Glomerular visceral epithelial cell (primary cell): Measurements from ENCODE around the gene TMEM9.
A peak's percentile ranks its signal among the peaks of the same experiment; 100 is the strongest.

Source experiments
- DNase-seq: peaks from one replicate; pipeline ENCODE4 v3.0.0-alpha.2; 2016; ENCODE audit errors: extremely low spot score

Gene TMEM9

DNA sequence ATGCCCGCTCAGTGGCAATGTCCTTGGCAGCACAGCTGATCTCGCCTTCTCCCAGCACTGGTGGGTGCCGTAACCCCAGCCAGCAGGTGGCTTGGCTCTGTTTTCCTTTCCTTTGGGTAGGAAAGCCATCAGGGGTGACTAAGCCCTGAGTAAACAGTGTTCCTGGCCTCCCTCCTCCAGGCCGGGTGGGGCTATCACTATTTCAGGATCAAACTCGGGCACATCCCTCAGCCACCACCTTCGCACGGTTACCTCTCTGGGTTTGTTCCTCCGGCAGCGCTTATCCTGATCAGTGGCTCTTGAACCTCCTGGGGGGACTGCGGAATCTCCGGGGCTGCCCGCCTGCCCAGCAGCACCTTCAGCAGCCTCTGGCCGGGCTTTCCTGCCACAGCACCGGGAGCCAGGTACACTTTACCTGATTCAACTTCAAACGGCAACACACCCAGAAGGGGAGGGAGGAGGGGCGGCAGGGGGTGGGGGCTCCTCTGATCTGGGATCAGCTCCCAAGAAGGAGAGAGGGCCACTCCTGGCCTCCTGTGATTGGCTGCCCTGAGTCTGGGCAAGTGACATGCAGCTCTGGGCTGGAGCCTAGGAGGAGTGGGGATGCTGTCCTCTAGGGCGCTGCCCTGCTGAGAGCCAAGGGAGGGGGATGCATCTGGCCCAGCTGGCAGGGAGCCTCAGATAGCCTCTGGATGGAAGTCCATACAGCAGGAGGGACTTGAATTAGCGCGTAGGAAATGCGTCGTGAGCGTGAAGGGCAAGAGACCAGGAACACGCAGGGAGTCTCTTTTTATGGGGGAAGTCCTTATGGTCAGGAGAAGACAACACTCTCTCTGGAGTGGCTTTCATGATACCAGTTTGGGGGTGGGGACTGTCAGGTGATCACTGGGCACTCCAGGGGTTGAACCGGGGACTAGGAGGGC is 27.2 kb downstream of the TMEM9 start, which contains the start of gene ASCL5:
ASCL5 (minus strand) TSS at position 353 of the 923 bp plus-strand sequence. CDS start 11,812 bp downstream, outside the sequence.
- DNase-seq, result peak; percentile 79

DNA sequence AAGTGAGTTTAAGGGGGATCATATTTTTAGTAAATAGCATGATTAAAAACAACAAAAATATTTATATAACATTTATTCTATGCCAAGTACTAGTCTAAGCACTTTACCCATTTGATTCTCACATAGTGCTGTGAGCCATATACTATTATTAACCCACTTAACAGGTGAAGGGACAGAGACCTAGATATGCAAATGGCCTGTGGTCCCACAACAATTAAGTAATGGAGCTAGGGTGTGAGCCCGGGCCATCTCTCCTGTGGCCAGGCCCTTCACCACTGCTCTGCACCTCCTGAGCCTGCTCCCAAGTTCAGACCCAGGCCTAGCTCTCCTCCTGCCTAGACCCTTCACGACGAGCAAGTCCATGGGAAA is 27.8 kb downstream of the TMEM9 start:
- no peak for DNase-seq

DNA sequence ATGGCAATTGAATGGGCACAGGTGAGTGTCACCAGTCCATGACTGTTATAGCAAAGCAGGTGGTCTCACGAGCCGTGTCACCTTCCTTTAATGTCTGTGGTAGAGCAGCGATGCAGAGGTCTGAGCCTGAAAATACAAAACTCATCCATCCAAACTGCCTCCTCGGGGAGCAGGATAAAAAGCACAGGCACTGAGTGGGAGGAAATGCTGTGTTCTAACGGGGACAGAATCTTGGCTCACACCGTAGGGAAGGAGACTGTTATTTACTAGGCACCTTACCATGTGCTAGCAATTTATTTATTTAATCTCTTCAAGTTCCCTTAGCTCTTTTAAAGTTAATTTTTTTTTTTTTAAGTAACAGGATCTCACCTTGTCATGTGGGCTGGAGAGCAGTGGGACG is 28.5 kb downstream of the TMEM9 start:
- DNase-seq, result no peak

DNA sequence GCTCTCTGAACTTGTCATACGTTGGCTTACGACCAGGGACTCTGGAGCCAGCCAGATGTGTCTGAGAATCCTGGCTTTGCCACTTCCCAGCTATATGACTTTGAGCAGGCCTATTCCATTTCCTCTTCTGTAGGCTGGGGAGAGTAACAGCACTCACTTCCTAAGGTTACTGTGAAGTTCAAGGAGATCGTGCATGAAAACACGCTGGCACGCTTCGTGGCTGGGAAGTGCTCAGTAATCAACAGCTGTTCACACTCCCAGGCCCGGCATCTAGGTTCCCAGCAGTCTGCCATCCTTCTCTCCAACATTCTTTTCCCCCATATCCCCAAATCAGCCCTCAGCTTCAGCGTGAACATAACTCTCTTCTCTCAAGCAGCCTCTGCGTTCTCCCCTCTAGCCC is 29.3 kb downstream of the TMEM9 start:
- no peak for DNase-seq

DNA sequence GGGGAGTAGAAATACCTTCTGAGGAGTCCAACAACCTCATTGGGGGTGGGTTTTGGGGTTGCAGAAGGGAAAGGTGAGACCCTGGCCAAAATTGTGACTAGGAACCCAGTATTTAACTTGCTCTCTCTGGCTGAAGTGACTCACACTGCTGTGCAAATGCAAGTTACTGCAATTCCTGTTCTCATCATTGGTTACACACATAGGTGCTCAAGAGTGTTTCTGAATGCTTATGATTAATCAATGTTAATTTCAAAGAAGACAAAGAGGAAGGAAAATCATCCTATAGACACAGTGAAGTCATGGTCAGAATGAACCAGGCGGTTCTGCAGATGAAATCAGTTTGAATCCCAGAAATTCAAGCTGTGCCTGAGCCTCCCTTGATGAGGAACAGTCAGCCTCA is 30.4 kb downstream of the TMEM9 start:
- DNase-seq, result no peak

DNA sequence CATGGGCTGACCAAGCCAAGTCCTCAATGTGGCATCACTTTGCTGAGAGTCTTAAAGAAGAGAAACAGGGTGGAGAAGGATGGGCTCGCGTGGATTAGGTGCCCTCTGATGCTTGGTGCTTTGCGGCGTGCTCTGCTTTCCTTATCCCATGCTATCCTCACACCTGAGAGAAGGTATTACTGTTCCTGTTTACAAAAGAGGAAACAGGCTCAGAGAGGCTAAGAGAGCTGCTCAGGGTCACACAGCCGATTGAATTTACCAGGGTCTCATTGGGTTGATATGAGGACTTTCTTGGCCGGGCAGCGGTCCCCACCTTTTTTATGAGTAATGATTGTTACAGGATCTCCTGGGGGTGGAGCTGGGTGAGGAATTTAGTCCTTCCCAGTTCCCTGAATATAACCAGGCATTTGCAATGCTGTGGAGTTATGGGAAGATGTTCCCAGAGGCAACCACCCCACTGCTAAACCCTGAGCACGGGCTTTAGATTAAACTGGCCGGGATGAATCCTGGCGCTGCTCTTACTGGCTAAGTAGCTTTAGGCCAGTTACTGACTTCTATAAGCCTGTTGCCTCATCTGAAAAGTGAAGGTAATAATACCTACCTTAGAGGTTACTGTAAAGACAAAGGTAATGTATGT is 31.8 kb downstream of the TMEM9 start:
- DNase-seq, result no peak

DNA sequence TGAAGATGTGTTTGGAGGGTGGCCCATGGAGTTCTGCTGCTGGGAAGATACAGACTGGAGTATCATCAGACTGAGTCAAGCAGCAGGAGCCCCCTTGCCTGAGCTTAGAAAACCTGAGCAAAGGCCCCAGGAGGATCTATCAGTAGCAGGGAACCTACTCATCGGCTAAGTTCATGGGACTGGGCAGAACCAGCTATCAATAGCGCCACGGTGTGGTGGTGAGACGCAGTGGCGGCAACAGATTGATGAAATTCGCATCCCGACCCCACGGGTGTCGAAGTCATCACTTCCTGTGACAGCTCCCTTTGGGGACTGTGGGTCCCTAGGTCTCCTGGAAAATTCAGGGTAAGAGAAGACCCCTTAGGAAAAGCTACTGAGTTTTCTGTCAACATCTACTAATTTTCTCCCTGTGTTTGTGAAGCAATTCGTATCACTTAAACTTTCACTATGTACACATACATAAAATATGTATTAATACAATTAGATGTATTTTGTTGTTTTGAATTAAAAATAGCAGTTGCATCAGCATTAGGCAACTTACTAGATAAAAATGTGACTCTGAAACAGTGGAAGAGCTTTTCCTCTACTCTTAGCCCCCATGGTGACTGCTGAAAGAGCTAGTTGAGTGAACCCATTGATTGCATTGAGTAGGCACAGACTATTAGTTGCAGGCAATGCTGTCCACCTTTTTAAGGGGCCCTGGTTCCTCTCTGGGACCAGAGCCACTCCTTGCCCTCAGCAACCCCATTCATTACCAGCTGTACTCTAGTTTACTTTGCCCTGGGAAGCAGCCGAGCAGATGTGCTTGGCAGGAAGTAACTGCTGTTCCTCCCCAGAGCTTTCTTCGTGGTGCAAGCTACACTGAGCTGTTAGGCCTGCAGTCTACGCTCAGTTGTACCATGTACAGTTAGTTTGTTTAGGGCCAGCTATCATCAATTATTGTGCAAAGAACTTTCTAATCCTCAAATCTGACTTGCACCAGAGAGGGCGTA is 34.8 kb downstream of the TMEM9 start:
- DNase-seq, result peak; percentile 38

DNA sequence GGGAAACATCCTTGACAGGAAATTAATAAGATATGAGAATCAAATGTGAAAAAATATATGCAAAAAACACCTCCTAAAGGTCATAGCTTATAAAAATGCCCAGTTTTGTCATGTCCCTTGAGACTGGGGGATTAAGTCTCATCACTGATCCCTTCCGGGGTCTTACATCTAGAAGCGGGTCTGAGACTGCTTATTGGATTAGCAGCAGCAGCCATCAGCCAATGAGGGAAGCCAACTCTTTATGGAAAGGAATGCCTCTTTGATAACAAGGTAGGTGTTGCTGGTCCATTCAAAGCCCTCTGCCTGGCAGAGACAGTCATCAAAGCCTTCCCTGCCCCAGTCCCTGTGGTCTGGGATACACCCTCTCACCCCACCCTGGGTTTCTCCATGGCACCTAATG is 38.2 kb downstream of the TMEM9 start:
- DNase-seq, result no peak

DNA sequence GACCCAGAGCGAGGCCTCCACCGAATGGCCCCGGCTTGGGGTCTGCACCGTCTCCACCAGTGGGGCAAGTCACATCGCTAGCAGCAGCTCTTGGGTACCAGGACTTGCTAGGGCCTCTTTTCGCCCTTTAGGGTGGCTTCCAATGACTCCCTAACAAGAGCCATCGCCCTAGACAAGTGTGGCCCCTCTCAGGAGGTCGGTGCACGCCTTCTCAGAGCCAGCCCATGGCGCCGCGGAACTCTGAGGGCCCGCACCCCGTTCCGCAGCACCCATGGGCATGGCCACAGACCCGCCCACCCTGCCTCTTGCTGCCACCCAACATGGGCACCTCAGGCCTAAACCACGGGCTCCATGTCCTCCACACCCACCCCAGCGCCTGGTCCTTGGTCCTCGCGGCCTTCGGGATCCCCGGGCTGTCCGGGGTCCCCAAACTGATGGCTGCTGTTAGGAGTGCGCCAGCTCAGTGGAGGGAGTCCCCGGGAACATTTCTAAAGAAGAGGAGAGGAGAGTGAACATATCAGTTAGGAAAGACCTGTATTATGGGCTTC is 38.8 kb downstream of the TMEM9 start:
- DNase-seq, result no peak

DNA sequence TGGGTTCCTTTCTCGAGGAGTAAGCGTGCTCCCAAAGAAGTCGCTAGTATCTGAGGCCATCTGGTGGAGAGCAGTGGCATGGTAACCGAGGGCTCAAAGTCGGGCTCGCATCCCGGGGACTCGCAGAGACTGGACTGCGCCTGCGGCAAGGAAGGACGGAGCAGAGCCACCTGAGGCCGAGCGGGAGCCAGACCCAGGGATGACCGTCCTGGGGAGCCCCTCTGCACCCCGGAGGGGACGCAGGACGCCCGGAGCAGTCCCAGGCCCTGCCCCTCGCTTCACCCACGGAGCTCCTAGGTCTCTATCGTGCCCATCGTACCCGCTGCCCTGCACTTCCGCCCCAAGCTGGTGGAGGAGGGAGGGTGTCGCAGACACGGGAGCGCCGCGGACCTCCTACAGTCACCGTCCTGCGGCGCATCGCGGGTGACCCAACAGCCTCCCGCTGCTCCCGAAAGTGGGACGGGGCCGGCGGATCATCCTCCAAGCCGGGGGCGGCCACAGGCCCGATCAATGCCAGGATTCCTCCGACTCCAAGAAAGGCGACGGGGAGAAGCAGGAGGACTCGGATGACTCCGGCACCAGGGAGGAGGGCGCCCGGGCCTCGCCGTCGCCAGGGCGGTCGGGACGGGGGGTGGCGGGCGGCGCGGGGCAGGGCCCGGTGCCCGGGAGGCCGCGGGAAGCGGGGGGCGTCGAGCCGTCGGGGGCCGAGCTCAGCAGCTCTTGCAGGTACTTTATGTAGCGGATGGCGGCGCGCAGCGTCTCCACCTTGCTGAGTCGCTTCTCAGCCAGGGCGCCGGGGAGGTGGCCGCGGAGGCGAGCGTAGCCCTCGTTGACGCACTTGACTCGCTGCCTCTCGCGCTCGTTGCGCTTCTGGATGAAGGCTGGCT is 39.8 kb downstream of the TMEM9 start:
- DNase-seq, result peak; percentile 94

DNA sequence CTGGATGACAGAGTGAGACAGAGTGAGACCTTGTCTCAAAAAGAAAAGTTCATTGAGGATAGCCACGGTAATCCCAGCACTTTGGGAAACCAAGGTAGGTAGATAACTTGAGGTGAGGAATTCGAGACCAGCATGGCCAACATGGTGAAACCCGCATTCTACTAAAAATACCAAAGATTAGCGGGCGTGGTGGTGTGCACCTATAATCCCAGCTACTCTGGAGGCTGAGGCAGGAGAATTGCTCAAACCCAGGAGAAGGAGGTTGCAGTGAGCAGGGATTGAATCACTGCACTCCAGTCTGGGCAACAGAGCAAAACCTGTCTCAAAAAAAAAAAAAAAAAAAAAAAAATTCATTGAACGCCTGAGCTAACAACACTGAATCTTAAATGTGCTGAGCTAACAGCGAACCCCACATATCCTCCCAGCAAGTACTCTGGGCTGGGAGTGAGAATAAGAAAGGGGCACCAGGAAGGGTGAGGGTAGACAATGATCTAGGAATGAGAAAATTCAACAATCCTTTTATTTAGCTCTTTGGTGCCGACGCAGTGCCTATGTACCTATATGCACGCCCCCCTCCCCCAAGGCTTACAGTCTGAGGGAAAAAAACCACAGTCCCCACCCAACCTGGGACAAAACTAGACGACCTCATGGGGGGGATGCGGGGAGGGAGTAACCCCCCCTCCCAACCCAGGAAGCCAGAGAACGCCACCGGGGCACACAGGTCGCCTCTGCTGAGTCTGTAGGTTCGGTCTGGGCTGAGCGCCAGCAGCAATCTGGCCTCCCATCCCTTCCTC is 40.6 kb downstream of the TMEM9 start:
- no peak for DNase-seq

DNA sequence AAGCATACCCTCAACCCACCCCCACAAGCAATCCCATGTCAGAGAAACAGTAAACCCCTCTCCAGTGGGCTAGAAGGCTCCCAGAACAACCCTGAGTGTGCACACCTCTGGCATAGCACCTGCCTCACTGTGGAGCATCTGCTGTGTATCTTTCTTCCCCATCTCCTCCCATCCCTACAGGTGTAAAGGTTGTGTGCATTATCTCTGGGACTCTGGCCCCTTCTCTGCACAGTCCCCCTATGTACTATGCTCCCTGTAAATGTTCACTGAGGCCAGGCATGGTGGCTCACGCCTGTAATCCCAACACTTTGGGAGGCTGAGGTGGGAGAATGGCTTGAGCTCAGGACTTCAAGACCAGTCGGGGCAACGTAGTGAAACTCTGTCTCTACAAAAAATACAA is 41.3 kb downstream of the TMEM9 start:
- no peak for DNase-seq

DNA sequence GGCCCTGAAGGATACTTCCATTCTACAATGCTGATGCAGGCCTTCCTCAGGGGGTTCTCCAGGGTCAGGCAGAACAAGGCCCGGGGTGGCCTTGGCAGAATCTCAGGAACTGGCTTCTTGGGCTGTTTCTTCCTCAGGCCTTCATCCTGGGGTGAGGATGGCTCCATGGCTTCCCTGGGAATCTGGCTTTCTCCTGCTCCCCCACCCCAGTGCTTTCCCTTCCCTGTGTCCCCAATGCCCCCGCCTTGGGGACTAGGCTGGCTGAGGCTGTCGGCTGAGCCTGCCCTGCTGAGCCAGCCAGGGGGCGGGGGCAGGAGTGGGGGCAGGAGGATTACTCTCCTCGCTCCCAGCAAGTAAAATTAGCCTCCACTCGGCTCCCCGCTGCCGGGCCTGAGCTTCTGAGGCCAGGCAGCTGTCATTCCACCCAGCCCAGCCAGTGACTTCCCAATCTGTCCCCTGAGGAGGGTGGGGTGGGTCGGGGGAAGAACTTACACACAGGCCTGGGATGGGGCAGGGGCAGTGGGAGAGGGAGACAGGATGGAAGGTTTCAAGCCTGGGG is 42.0 kb downstream of the TMEM9 start, which contains the start of gene CACNA1S:
CACNA1S (minus strand) TSS at position 254 of the 559 bp plus-strand sequence; CDS start at position 167, 87 bp downstream.
- no peak for DNase-seq

DNA sequence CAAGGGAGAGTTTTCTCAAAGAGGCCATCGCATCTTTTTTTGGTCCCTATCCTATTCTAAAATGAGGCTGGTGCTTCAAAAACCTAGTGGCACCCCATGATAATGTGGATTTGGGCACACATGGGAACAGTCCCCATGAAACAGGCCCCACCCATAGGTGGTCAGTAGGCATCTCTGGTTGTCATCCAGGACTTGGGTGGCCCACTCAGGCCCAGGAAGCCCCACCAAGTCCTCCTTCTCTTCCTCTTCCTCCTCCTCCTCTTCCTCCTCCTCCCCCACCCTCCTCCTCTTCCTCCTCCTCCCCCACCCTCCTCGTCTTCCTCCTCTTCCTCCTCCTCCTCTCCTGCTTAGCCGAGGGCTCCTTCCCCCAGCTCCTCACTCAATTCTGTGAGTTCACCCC is 42.6 kb downstream of the TMEM9 start:
- no peak for DNase-seq

DNA sequence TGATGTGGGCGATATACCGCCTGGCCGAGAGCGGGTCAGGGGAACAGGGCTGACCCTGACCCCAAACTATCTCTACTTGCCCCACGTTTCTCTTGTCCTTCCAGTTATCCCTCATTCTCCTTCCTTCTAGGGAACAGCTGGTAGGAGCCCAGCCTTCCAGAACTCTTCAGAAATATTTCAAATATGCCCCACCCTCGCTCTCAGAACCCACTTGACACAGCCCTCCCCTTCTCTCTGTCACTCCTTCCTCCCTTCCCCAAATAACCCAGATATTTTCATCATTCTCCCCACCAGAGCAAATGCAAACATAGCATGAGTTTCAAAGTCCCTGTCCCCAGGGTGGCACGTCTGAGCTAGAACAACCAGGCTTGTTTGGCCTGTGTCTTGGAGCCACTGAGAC is 43.1 kb downstream of the TMEM9 start:
- no peak for DNase-seq

DNA sequence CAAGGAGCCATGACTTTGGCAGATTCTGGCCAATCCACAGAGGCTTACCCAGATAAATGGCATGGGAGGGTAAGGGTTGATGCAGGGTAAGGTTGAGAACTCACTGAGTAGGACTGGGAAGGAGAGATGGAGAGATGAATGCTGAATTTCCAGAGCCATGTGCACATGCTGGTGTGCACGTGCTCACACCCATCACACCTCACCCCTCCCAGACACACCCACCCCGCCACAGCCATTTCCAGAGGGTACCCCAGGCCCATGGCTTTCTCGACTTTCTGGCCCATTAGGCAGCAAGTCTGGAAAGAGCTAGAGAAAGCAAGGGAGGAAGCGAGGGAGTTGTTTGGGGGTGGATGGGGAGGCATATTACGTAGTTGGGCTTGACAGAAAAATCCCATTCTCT is 43.7 kb downstream of the TMEM9 start:
- no peak for DNase-seq

DNA sequence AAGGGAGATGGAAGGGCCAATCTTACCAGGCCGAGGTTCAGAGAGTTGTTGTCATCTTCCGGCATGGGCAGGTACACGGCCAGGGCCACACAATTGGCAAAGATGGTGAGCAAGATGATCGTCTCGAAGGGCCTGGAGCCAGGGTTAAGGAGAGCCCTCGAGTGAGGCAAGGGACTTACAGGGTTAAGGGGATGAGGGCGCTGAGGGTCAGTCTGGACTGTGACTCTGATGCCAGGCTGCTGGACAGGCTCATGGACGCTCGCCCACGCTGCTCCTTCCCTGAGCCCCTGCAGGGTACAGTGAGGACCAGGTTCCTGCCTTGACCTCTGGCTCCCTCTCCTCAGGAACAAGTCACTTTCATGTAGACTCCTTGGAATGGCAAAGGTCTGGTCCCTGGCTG is 44.1 kb downstream of the TMEM9 start:
- no peak for DNase-seq

DNA sequence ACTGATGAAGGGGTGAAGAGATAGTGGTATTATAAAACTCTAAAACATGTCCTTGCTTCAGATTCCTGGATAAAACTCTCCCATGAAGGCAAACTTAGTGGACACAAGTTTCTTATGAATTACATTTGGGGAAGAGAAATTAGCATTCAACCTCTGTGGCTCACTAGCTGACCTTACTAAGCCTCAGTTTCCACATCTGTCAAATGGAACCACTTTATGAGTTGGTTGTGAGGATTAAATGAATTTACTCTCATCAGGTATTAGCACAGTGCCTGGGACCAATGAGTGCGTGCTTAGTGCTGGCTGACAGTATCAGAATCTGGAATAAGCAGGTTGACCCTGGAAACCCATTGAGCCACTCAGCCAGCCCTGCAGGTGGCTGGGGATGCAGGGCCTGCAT is 44.6 kb downstream of the TMEM9 start:
- no peak for DNase-seq

DNA sequence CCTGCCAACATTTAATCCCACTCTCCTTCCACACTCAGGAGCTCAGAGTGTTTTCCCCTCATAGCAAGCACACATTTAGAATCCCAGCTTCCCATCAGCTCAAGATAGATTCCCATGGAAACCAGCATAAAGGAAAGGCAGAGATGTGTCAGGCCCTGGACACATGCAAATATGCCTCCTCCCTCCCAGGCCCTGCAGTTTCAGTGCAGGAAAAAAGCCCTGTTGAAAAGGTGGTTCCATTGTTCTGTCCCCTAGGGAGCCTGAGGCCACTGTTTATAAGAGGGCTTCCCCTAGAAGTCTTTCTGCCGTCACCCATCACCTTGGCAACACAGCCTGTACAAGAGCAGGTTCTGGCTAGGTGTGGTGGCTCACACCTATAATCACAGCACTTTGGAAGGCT is 45.7 kb downstream of the TMEM9 start:
- DNase-seq, result no peak
